GM08714 (cell line): ENCODE measurements around the gene HMCES.

Experiments used
- H3K4me3 ChIP-seq: fragments of 200-500 bp; sonication (Bioruptor generic); 2 replicates; pipeline ENCODE4 v1.5.1; 2014; ENCODE audit warnings: mild to moderate bottlenecking, low read length, inconsistent platforms
- ZNF274 ChIP-seq: IDR thresholded peaks from 2 replicates; pipeline ENCODE4 v1.6.1; 2012; ENCODE audit warnings: mild to moderate bottlenecking, low read depth, low read length

The HMCES gene

GRCh38 chr3:129316248-129317013 is 37.8 kb downstream of the HMCES start:
- TF ChIP-seq ZNF274, result no peak
- peak overlapping the region; percentile 73; the same call in 1 of the 2 replicates for H3K4me3 ChIP-seq

- H3K4me3 ChIP-seq, result no peak overlapping the region; the same call in 1 of the 2 replicates
- TF ChIP-seq ZNF274, result no peak
Observed at GRCh38 chr3:129317014-129317771, 38.5 kb downstream of the HMCES start.

- no peak overlapping the region for H3K4me3 ChIP-seq
- no peak for TF ChIP-seq ZNF274
Observed at GRCh38 chr3:129317848-129318247, 39.2 kb downstream of the HMCES start.

GRCh38 chr3:129318921-129319320 is 40.3 kb downstream of the HMCES start:
- TF ChIP-seq ZNF274, result no peak
- no peak overlapping the region for H3K4me3 ChIP-seq

- no peak for TF ChIP-seq ZNF274
- H3K4me3 ChIP-seq, result no peak overlapping the region
Observed at GRCh38 chr3:129320261-129320660, 41.6 kb downstream of the HMCES start.

- no peak for TF ChIP-seq ZNF274
- H3K4me3 ChIP-seq, result no peak overlapping the region
Observed at GRCh38 chr3:129320825-129321487, 42.3 kb downstream of the HMCES start.

- H3K4me3 ChIP-seq, result no peak overlapping the region
- no peak for TF ChIP-seq ZNF274
Observed at GRCh38 chr3:129321887-129322286, 43.2 kb downstream of the HMCES start.

- H3K4me3 ChIP-seq, result no peak overlapping the region
- no peak for TF ChIP-seq ZNF274
Observed at GRCh38 chr3:129323651-129324294, 45.1 kb downstream of the HMCES start.

GRCh38 chr3:129324855-129325254 is 46.2 kb downstream of the HMCES start:
- H3K4me3 ChIP-seq, result no peak overlapping the region
- no peak for TF ChIP-seq ZNF274

- no peak overlapping the region for H3K4me3 ChIP-seq
- no peak for TF ChIP-seq ZNF274
Observed at GRCh38 chr3:129325383-129325782, 46.7 kb downstream of the HMCES start.

- no peak overlapping the region for H3K4me3 ChIP-seq
- no peak for TF ChIP-seq ZNF274
Observed at GRCh38 chr3:129326138-129326537, 47.5 kb downstream of the HMCES start.

- TF ChIP-seq ZNF274, result no peak
- H3K4me3 ChIP-seq, result no peak overlapping the region
Observed at GRCh38 chr3:129326595-129326994, 47.9 kb downstream of the HMCES start.

- no peak overlapping the region for H3K4me3 ChIP-seq
- TF ChIP-seq ZNF274, result no peak
Observed at GRCh38 chr3:129327510-129327909, 48.8 kb downstream of the HMCES start.

- TF ChIP-seq ZNF274, result no peak
- no peak overlapping the region for H3K4me3 ChIP-seq
Observed at GRCh38 chr3:129329858-129330257, 51.2 kb downstream of the HMCES start.

- no peak overlapping the region for H3K4me3 ChIP-seq
- no peak for TF ChIP-seq ZNF274
Observed at GRCh38 chr3:129330409-129330808, 51.7 kb downstream of the HMCES start.
